Dermis lymphatic vessel endothelial cell (primary cell): Measurements from ENCODE around the gene OR10K2. TPM values are rescaled to one million over a fixed set of nuclear protein-coding genes. Genes with fewer than 3 reads are reported as not detected.

Source experiments
- total RNA-seq: library from RNA; depleted of rRNA; stranded (reverse); fragments of >200 nt; gene quantifications from 2 replicates; pipeline ENCODE4 v1.2.1, GENCODE V29; 2014

OR10K2 gene
- total RNA-seq: not detected in 2 replicates

DNA sequence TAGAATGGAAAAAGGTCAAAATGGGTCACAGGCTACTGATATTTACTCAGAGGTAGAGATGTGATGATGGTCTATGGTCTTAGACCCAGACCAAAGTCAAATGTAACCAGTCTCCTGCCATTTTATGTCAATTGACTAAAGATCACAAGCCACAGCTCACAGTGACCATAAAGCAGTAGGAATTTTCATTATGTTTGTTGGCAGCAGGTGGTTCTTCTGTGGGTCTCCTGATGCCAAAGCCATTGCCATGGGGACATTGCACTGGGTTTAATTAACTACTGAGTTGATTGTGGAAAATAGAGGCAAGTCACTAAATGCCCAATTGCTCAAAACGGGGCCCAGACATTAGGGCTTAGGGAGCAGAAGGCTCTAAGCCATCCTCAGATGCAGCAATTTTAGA, at the start of gene OR10K2:
TSS of gene OR10K2 (minus strand) at position 101 of the 400 bp plus-strand sequence. CDS start 5,371 bp downstream, outside the sequence.

GRCh38 chr1:158471920-158472319, 45.9 kb upstream of the OR10K2 start, which contains the start of gene OR10R2:
TSS of gene OR10R2 (plus strand) at chr1:158472220. CDS start at chr1:158472326, 106 bp downstream.

GRCh38 chr1:158461534-158461933, 35.5 kb upstream of the OR10K2 start, which contains the start of gene OR10K1:
TSS of gene OR10K1 (plus strand) at chr1:158461834. CDS start at chr1:158465562, 3,728 bp downstream.

GRCh38 chr1:158398818-158399514, 27.1 kb downstream of the OR10K2 start, which contains the start of gene OR10T2:
TSS of gene OR10T2 (minus strand) at chr1:158399466. CDS start at chr1:158399466, 0 bp downstream.

Other genes starting within 250 kb of the OR10K2 start
- gene CD1D, start 245.3 kb downstream of the OR10K2 start, total RNA-seq: 0.11 and 0.17 TPM in 2 replicates
- gene CD1A, start 171.8 kb downstream of the OR10K2 start, total RNA-seq: not detected in 2 replicates
- not detected in 2 replicates for gene CD1C, start 136.3 kb downstream of the OR10K2 start, total RNA-seq
- gene CD1B, start 94.7 kb downstream of the OR10K2 start, total RNA-seq: not detected in 2 replicates
- gene CD1E, start 72.3 kb downstream of the OR10K2 start, total RNA-seq: not detected in 2 replicates
- not detected in 2 replicates for gene OR10T2, start 26.8 kb downstream of the OR10K2 start, total RNA-seq
- not detected in 2 replicates for gene OR10K1, start 35.6 kb upstream of the OR10K2 start, total RNA-seq
- gene OR10R2, start 46.0 kb upstream of the OR10K2 start, total RNA-seq: not detected in 2 replicates
- not detected in 2 replicates for gene OR6Y1, start 128.2 kb upstream of the OR10K2 start, total RNA-seq
- gene OR6P1, start 144.3 kb upstream of the OR10K2 start, total RNA-seq: not detected in 2 replicates
- gene OR10X1, start 153.7 kb upstream of the OR10K2 start, total RNA-seq: not detected in 2 replicates
- gene OR10Z1, start 179.0 kb upstream of the OR10K2 start, total RNA-seq: not detected in 2 replicates